HG03066 (cell line): ENCODE data around the gene ZFYVE28.
"Not testable (repeated sequence)": the region's sequence is repeated elsewhere in the genome, so short reads cannot be mapped to it uniquely, and the experiment has no call there.

Experiments
- ATAC-seq: cut with Tn5 transposase; IDR thresholded peaks from one replicate; pipeline ENCODE4 v1.9.1; 2021; ENCODE audit warnings: low read depth; ENCODE audit not compliant: unreplicated experiment

ZFYVE28 gene

DNA sequence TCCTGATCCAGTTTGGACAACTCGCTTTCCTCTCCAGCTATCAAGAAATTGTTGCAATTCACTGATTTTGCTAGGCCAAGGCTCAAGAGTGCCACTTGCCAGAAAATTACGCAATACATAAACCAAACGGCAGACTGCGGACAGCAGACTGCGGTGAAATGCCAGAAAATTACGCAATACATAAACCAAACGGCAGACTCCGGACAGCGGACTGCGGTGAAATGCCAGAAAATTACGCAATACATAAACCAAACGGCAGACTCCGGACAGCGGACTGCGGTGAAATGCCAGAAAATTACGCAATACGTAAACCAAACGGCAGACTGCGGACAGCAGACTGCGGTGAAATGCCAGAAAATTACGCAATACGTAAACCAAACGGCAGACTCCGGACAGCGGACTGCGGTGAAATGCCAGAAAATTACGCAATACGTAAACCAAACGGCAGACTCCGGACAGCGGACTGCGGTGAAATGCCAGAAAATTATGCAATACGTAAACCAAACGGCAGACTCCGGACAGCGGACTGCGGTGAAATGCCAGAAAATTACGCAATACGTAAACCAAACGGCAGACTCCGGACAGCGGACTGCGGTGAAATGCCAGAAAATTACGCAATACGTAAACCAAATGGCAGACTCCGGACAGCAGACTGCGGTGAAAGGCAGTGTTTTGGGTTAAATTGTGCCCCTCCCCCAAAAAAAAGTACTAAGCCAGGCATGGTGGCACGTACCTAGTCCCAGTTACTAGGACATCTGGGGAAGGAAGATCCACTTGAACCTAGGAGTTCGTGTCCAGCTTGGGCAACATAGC, 11.7 kb upstream of the ZFYVE28 start:
- not testable (repeated sequence) for ATAC-seq

GRCh38 chr4:2428496-2429213, 10.2 kb upstream of the ZFYVE28 start:
- no peak for ATAC-seq

DNA sequence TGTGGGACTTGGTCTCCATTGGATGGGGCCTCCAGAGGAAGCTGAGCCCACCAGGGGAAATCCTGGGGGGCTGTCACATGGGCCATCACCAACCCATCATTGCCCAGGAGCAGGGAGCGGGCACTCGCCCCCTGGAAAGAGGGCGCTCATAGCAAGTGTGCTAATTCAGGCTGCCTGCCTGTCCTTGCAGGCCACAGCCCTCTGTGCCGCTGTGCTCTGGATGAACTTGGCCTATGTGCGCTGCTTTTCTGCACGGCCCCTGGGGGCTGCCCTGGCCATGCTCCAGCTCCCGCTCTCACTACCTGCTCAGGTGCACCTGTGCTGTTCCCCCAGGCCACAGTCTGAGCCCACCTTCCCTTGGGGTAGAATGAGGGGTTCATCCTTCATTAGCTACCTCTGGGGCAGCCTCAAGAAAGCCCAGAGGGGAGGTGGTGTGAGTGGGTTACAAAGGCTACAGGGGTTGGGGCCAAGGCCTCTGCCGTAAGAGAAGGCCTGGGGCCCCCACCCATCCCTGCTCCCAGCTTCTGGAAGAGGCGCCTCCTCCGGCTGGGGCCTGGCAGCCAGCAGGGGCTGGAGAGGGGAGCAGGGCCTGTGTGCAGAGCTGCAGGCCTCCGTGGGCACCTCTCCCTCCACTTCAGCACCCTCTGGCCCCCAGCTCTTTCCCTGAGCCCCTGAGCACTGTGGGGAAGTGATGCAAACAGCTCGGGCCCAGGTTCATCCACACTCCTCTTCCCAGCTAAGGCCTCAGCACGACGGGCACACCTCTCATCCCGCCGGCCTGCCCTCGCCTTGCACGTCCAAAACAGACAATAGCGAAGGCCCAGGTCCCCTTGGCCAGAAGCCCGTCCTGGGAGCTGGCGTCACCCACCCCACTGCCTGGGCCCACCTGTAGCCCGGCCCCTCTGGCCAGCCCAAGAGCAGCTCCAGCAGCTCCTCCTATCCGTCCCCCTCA, 9.2 kb upstream of the ZFYVE28 start:
- ATAC-seq = no peak

DNA sequence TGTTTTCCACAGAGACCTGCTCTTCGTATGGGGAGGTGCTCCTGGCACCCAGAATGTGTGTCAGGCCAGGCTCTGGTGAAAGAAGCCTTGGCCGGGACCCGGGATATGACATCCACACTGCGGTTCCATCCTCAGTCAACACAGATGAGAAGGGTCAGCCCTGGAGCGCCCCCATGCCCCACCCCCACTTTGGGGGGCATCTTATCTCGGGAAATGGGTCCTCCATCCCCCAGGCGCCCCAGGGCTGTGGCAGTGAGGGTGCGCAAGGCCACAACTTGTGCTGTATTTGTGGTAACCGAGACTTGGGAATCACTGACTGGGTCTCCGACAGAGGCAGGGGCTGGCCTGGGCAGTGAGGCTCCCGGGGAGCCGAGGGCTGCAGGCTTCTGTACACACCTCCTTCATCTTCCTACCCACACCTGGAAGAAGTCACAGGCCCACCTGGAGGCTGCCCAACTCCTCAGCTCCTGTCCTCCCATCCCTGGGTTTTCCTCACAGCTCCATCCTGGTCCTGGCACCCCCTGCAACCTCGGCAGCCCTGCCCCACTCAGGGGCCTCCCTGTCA, 8.3 kb upstream of the ZFYVE28 start:
- no peak for ATAC-seq

DNA sequence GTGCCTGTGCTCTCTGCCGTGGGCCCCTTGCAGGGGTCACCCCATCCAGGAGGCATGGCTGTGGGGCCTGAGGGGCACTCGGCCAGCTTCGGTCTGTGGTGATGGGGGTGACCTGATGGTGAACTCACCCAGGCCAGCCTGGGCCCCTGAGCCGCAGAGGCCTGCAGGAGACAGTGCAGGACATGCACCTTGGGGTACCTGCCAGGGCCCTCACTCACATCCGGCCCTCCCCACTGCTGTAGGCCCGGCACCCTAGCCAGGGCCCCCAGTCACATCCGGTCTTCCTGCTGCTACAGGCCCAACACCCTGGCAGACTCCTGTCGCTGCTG, 7.6 kb upstream of the ZFYVE28 start:
- no peak for ATAC-seq

GRCh38 chr4:2425386-2426068, 7.1 kb upstream of the ZFYVE28 start:
- no peak for ATAC-seq

DNA sequence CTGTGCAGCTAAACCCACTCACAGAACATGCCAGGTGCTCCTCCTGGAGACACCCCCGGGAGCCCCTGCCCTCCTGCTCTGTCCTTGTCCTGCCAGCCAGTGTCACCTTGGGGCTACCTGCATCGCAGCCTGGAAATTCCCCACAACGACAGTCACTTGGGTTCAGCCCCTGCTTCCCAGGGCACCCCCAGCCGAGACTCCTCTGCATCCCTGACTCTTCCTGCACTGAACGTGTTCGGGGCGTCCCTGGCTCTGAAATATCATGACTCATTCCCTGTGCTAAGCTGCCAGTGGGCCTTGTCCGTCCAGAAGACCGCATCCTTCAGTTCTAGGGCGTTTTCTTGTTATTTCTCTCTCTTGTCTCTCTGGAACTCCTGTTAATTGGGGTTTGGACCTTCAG, 6.1 kb upstream of the ZFYVE28 start:
- no peak for ATAC-seq

DNA sequence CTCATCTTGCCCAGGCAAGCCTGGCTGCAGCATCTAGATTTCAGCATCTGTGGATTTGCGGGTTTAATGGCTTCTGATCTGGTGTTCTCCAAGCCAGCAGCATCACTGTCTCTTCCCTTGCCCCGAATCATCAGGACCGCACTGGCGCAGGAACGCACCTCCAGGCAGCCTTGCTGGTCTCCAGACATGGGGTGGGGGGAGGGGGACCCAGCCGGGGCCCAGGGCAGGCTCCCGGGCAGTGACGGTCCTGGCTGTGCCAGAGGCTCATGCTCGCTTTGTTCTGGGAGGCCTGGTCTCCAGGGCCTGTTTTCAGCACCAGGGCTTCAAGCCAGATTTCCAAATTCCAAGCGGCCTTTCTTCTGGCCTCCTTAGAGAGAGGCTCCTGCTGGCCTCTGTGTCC, 5.2 kb upstream of the ZFYVE28 start:
- ATAC-seq = no peak

- no peak for ATAC-seq
Observed at GRCh38 chr4:2423066-2423465, 4.6 kb upstream of the ZFYVE28 start.

DNA sequence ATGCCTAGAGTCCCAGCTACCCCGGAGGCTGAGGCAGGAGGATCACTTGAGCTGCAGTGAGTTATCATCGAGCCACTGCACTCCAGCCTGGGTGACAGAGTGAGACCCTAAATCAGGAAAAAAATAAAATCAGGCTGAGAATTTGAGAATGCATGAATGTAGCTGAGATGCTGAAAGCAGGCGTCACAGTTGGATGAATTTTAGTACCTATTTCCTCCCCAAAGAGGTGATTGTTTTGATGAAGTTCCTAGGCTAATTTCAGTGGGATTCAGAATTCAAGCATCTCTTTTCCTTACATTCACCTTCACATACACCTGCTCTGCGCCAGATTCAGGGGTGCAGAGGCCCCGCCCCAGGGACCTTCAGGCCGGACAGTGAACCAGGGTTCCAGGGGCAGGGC, 3.5 kb upstream of the ZFYVE28 start:
- no peak for ATAC-seq

DNA sequence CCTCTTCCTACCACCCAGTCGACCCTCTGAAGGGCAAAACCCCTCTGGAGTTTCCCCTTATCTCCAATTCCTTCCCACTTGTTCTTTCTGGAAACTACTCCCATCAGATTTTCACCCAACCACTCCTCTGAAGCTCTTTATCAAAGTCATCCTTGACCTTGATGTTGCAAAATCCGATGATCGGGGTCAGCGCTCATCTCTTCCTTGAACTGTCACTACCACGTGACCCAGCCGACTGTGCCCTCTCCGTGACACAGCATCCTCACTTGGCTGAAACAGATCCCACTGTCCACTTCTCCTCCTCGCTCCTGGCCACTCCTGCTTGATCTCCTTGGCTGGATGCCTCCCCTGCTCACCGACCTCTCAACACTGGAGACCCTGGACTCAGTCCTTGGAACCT, 1.4 kb upstream of the ZFYVE28 start:
- ATAC-seq = no peak

GRCh38 chr4:2418650-2419571, 466 bp upstream of the ZFYVE28 start, which contains the start of gene CFAP99:
CFAP99 (plus strand) TSS chr4:2418955.
- peak; percentile 90 for ATAC-seq

DNA sequence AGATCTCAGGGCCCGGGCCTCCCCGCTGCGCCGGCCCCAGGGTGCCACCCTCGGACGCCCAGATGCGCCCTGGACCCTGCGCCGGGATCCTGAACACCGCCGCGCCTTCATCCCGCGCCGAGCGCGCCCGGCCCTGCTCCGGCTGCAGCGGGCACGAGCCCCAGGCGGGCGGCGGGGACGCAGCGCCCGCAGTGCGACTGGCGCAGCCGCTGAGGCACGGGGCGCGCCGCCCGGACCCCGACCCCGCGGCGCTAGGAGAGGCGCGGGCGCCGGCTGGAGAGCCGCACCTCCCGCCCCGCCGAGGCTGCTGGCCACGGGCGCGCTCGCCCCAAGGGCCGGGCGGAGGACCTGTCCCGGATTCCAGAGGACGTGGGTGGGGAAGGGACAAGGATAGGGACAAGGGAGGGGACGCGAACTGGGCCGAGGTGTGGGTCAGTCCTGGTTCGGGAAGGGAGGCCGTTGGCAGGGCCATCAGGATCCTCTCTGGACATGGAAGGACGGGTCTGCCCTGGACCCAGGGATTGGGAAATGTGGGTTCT, 1.1 kb downstream of the ZFYVE28 start:
- no peak for ATAC-seq

DNA sequence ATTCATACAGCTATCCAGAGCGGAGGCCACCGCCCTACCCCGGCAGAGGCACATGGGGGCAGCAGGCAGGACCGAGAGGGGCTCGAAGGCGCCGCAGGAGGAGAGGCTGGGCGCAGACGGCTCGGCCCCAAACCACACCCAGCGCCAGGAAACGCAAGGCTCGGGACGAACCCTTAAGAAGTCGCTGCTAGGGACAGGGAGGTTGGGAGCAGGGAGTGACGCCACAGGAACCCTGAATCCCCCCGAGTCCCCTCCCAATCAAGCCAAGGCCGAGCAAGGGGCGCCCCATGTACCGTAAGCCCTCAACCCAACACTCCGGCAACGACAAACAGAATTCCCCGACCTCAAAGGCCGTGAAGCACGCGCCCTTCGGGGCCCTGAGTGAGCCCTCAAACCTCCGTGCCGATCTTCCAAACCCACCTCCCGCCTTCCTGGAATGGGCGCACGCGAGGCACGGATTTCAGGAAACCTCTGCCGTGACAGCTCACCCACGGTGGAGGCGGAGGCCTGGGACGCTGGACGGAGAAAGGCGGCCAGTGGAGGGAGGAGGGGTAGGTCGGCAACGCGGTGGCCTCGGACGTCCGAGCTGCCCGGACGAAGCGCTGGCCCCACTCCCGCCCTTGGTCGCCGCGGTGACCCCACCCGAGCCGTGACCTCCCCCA, 1.8 kb downstream of the ZFYVE28 start:
- ATAC-seq = no peak

GRCh38 chr4:2415881-2416563, 2.4 kb downstream of the ZFYVE28 start:
- ATAC-seq = no peak

GRCh38 chr4:2415213-2415612, 3.2 kb downstream of the ZFYVE28 start:
- no peak for ATAC-seq

- ATAC-seq = no peak
Observed at GRCh38 chr4:2413821-2414610, 4.4 kb downstream of the ZFYVE28 start.
